Fibroblast of villous mesenchyme (primary cell): ENCODE measurements around the gene GGNBP2. TPM values are rescaled to one million over a fixed set of nuclear protein-coding genes. Genes with fewer than 3 reads are reported as not detected.

ENCODE experiments used
- DNase-seq: peaks from one replicate; pipeline ENCODE4 v3.0.0-alpha.2; 2010; ENCODE audit warnings: low read depth
- H3K4me3 ChIP-seq: 2 replicates; pipeline ENCODE4 v1.5.1; 2011; ENCODE audit warnings: low read depth, mild to moderate bottlenecking, low read length
- CTCF ChIP-seq: IDR thresholded peaks from 2 replicates; pipeline ENCODE4 v1.5.1; 2012; ENCODE audit warnings: low read depth, mild to moderate bottlenecking, low read length; ENCODE audit not compliant: insufficient read depth
- total RNA-seq: library from RNA; depleted of rRNA; stranded (reverse); fragments of >200 nt; gene quantifications from 2 replicates; pipeline ENCODE4 v1.2.3, GENCODE V29; 2012

GGNBP2 gene
- total RNA-seq, 1 donor, result 70.4 TPM

- DNase-seq, result no peak
- H3K4me3 ChIP-seq, result peak overlapping the region; percentile 66
- no peak for TF ChIP-seq CTCF
These were observed 3.1 kb downstream of the GGNBP2 start for GRCh38 chr17:36547776-36548175.

GRCh38 chr17:36550491-36551417 lies 6.0 kb downstream of the GGNBP2 start:
- no peak overlapping the region for H3K4me3 ChIP-seq
- DNase-seq, result no peak
- no peak for TF ChIP-seq CTCF

- H3K4me3 ChIP-seq, result no peak overlapping the region
- TF ChIP-seq CTCF, result no peak
- DNase-seq, result no peak
These were observed 8.7 kb downstream of the GGNBP2 start for GRCh38 chr17:36553459-36553858.

GRCh38 chr17:36566081-36566480 lies 21.4 kb downstream of the GGNBP2 start:
- H3K4me3 ChIP-seq, result no peak overlapping the region
- DNase-seq, result no peak
- no peak for TF ChIP-seq CTCF

GRCh38 chr17:36575028-36575427 lies 30.3 kb downstream of the GGNBP2 start:
- TF ChIP-seq CTCF, result no peak

GRCh38 chr17:36576793-36577192 lies 32.1 kb downstream of the GGNBP2 start:
- no peak overlapping the region for H3K4me3 ChIP-seq
- no peak for TF ChIP-seq CTCF
- no peak for DNase-seq

More at GRCh38 chr17:36575028-36575427, 30.3 kb downstream of the GGNBP2 start:
- DNase-seq, result no peak
- no peak overlapping the region for H3K4me3 ChIP-seq
